ENCODE results near the gene MAGEB1. TPM values are rescaled to one million over a fixed set of nuclear protein-coding genes. Genes with fewer than 3 reads are reported as not detected.

The MAGEB1 gene, protein sequence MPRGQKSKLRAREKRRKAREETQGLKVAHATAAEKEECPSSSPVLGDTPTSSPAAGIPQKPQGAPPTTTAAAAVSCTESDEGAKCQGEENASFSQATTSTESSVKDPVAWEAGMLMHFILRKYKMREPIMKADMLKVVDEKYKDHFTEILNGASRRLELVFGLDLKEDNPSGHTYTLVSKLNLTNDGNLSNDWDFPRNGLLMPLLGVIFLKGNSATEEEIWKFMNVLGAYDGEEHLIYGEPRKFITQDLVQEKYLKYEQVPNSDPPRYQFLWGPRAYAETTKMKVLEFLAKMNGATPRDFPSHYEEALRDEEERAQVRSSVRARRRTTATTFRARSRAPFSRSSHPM
- total RNA-seq = not detected in 2 replicates

DNA sequence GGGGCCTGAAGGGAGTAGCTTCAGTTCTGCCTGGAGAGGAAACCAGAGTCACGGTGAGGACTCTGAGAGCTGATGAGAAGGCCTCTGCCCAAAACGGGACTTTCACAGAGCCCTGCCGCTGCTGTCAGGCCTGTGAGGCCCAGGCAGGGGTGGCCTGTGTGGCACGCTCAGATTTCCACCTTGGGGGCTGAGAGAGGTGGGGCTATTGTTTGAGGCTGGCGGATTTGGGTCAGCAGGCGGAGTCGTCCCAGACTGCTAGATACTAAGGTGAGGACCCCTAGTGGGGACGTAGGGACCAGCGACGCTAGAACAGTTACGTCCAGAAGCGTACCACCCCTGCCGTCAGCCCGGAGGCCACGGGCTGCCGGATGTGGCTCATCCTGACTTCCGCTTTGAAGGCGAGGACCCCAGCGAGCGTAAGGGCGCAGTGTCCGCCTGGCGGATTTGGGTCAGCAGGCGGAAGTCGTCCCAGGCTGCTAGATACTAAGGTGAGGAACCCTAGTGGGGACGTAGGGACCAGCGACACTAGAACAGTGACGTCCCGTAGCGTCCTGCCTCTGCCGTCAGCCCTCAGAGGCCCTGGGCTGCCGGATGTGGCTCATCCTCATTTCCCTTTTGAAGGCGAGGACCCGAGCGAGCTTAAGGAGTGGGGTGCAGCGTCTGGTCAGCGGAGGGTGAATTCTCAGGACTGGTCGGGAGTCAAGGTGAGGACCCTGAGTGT lies at the start of gene MAGEB1:
Gene MAGEB1 (plus strand): TSS at position 378 of the 721 bp plus-strand sequence. CDS start 3,348 bp downstream, outside the sequence.

DNA sequence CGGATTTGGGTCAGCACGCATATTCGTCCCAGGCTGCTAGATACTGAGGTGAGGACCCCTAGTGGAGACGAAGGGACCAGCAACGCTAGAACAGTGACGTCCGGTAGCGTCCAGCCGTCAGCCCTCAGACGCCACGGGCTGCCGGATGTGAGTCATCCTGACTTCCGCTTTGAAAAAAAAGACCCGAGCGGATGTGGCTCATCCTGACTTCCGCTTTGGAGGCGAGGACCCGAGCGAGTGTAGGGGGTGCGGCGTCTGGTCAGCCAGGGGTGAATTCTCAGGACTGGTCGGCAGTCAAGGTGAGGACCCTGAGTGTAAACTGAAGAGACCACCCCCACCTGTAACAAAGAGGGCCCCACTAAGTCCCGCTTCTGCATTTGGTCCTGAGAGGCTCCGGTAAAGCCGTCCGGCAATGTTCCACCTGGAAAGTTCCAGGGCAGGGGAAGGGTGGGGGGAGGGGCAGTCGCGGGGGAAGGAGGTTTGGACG lies 31.5 kb upstream of the MAGEB1 start, which contains the start of gene MAGEB2:
Gene MAGEB2 (plus strand): TSS at position 207 of the 487 bp plus-strand sequence. CDS start 3,018 bp downstream, outside the sequence.

DNA sequence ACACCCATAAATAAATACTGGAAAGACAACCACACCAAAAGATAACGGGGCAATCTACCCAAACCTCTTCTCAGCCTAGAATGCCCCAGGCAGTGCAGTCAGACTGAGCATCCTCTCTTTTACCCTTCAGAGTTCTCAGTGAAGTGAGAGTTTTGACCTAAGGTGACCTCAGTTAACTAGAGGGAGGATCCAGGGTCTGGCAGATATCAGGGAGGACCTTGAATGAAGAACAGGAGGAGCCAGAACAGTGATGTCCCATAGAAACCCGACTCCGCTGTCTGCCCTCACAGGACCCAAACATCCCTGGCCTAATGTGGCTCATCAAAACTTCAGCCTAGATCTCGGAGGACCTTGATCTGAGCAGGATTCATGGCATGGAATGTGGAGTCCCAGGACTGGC lies 16.6 kb upstream of the MAGEB1 start, which contains the start of gene MAGEB3:
Gene MAGEB3 (plus strand): TSS at position 263 of the 400 bp plus-strand sequence. CDS start 5,268 bp downstream, outside the sequence.

DNA sequence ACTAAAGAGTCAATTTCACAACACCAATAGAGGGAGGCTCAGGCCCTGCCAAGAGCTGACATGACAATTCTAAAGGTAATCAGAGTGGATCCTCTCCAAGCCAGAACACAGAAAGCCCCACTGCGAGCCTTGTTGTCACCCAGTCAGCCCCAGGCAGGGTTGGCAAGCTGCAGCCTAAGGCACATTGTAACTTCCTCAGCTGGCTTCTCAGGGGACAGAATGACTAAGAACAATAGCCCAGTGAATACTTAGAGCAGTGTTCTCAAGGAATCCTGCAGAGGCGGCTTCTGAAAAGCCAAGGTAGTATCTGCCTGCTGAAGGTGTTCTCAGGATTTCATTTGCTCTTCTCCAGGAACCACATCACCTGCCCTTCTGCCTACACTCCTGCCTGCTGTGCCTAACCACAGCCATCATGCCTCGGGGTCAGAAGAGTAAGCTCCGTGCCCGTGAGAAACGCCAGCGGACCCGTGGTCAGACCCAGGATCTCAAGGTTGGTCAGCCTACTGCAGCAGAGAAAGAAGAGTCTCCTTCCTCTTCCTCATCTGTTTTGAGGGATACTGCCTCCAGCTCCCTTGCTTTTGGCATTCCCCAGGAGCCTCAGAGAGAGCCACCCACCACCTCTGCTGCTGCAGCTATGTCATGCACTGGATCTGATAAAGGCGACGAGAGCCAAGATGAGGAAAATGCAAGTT lies 5.1 kb upstream of the MAGEB1 start, which contains the start of gene MAGEB4:
Gene MAGEB4 (plus strand): TSS at position 277 of the 692 bp plus-strand sequence. CDS start 136 bp downstream, at position 413.

Other genes starting within 250 kb of the MAGEB1 start
- gene MAGEB2, start 31.6 kb upstream of the MAGEB1 start, total RNA-seq = 2.4 TPM in 1 of 2 replicates, not detected in the other
- not detected in 2 replicates for gene MAGEB3, start 16.5 kb upstream of the MAGEB1 start, total RNA-seq
- not detected in 2 replicates for gene MAGEB4, start 5.1 kb upstream of the MAGEB1 start, total RNA-seq
- not detected in 2 replicates for gene NR0B1, start 62.2 kb downstream of the MAGEB1 start, total RNA-seq